Fibroblast of lung (primary cell): ENCODE measurements around the gene COL19A1. TPM values are rescaled to one million over a fixed set of nuclear protein-coding genes. Genes with fewer than 3 reads are reported as not detected.

Experiments
- DNase-seq, 2 donors: peaks; one replicate each; pipeline versions ENCODE4 v3.0.0 to v3.0.0-alpha.2; 2010; ENCODE audit warnings: low read depth in 2 of 2
- H2AFZ ChIP-seq: 2 replicates; pipeline ENCODE4 v1.5.1; 2012; ENCODE audit warnings: low read length, control low read depth, inconsistent platforms
- H3K27ac ChIP-seq: 2 replicates; pipeline ENCODE4 v1.5.1; 2011; ENCODE audit warnings: low read length, control low read depth; ENCODE audit not compliant: insufficient read depth
- H3K27me3 ChIP-seq: 2 replicates; pipeline ENCODE4 v1.5.1; 2011; ENCODE audit warnings: mild to moderate bottlenecking, low read length; ENCODE audit not compliant: control insufficient read depth, insufficient read depth
- H3K36me3 ChIP-seq: 2 replicates; pipeline ENCODE4 v1.5.1; 2011; ENCODE audit warnings: low read length; ENCODE audit not compliant: control insufficient read depth, insufficient read depth
- H3K4me1 ChIP-seq: 2 replicates; pipeline ENCODE4 v1.5.1; 2011; ENCODE audit warnings: low read length; ENCODE audit not compliant: control insufficient read depth, insufficient read depth; ENCODE audit errors: extremely low read depth
- H3K4me2 ChIP-seq: 2 replicates; pipeline ENCODE4 v1.5.1; 2011; ENCODE audit warnings: low read length, control low read depth; ENCODE audit not compliant: insufficient read depth; ENCODE audit errors: extremely low read depth
- H3K4me3 ChIP-seq, 4 experiments: fragments of 200-600 bp in 1 of 4; sonication (generic) in 1 of 4; replicated peaks in 1 of 4; 2 replicates each; pipeline ENCODE4 v1.5.1; 2011 to 2016; ENCODE audit warnings: low read length in 4 of 4, low read depth in 3 of 4, mild to moderate bottlenecking in 3 of 4, control low read depth in 2 of 4, inconsistent platforms in 1 of 4, mixed read lengths in 1 of 4; ENCODE audit not compliant: insufficient read depth in 1 of 4; ENCODE audit errors: control extremely low read depth in 1 of 4
- H3K79me2 ChIP-seq: 2 replicates; pipeline ENCODE4 v1.5.1; 2012; ENCODE audit warnings: mild to moderate bottlenecking, low read length, inconsistent platforms; ENCODE audit not compliant: control insufficient read depth, insufficient read depth
- H3K9ac ChIP-seq: 2 replicates; pipeline ENCODE4 v1.5.1; 2011; ENCODE audit warnings: mild to moderate bottlenecking, low read length, control low read depth; ENCODE audit not compliant: insufficient read depth
- H3K9me3 ChIP-seq: 2 replicates; pipeline ENCODE4 v1.5.1; 2012; ENCODE audit warnings: low read depth, low read length; ENCODE audit not compliant: control insufficient read depth, insufficient read depth
- H4K20me1 ChIP-seq: 2 replicates; pipeline ENCODE4 v1.5.1; 2011; ENCODE audit warnings: low read length; ENCODE audit not compliant: control insufficient read depth, insufficient read depth; ENCODE audit errors: extremely low read depth
- EZH2 ChIP-seq: IDR thresholded peaks from 2 replicates; pipeline ENCODE4 v1.5.1; 2012; ENCODE audit warnings: low read length, control low read depth, mild to moderate bottlenecking; ENCODE audit errors: missing control alignments
- polyA plus RNA-seq, 2 donors: library from polyadenylated mRNA; depleted of rRNA in 1 of 2; stranded (reverse) in 1 of 2; unstranded in 1 of 2; fragments of >200 nt; gene quantifications; 2 replicates each; pipeline ENCODE4 v1.2.1, GENCODE V29; 2011 to 2012; ENCODE audit warnings: missing spikeins in 1 of 2
- total RNA-seq: library from RNA; depleted of rRNA; stranded (reverse); fragments of >200 nt; gene quantifications from 2 replicates; pipeline ENCODE4 v1.2.1, GENCODE V29; 2014
- TF ChIP-seq, protein P1 (sequence below), 2 donors: IDR thresholded peaks in 1 of 2; conservative IDR thresholded peaks in 1 of 2; 1 replicate in 1 of 2; 2 replicates in 1 of 2; pipeline ENCODE4 v1.5.1; 2011 to 2012; ENCODE audit warnings: low read length in 2 of 2, control low read depth in 1 of 2, inconsistent platforms in 1 of 2, low read depth in 1 of 2, mild to moderate bottlenecking in 1 of 2

Gene COL19A1
- total and polyA plus RNA-seq, 2 donors (not counting 1 experiment from before 2014, with no cell fraction given) = 0.01 TPM; not detected in 1

DNA sequence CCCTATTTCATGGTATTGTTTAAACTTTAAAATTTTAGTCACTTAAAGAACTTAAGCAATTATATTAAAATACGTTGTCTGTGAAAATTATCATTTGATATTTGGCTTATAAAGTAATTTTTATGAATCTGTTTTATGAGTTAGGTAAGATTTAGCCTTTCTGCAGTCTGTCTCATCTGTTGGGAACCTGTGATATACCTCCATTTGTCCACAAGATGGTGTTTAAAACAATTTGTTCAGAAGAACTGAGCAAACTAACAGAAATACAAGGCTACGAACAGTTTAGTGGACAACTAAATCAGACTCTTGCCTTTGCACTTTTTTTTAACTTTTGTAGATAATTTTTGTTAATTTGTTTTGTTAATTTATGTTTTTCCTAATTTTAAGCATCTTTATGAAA lies 344.1 kb downstream of the COL19A1 start:
- TF ChIP-seq, protein P1, sequence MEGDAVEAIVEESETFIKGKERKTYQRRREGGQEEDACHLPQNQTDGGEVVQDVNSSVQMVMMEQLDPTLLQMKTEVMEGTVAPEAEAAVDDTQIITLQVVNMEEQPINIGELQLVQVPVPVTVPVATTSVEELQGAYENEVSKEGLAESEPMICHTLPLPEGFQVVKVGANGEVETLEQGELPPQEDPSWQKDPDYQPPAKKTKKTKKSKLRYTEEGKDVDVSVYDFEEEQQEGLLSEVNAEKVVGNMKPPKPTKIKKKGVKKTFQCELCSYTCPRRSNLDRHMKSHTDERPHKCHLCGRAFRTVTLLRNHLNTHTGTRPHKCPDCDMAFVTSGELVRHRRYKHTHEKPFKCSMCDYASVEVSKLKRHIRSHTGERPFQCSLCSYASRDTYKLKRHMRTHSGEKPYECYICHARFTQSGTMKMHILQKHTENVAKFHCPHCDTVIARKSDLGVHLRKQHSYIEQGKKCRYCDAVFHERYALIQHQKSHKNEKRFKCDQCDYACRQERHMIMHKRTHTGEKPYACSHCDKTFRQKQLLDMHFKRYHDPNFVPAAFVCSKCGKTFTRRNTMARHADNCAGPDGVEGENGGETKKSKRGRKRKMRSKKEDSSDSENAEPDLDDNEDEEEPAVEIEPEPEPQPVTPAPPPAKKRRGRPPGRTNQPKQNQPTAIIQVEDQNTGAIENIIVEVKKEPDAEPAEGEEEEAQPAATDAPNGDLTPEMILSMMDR (conservative IDR thresholded peaks at IDR 0.05 in 1 of 2, IDR thresholded peaks at IDR 0.05 in 1 of 2; ENCODE audit: low read depth in 1 of 2, low read length in 2 of 2) = peak in 1 of 2 donors; percentile 36
- TF ChIP-seq EZH2 = no peak
- H3K27me3 ChIP-seq = no peaks in the 10 kb centered on the region
- H3K9me3 ChIP-seq = no peaks in the 10 kb centered on the region
- H3K4me2 ChIP-seq = no peak overlapping the region
- no peaks in the 10 kb centered on the region for H3K36me3 ChIP-seq
- H2AFZ ChIP-seq = no peak overlapping the region
- H4K20me1 ChIP-seq = no peaks in the 10 kb centered on the region
- H3K4me3 ChIP-seq = no peak overlapping the region
- H3K4me1 ChIP-seq = no peaks in the 10 kb centered on the region
- no peaks in the 10 kb centered on the region for H3K79me2 ChIP-seq
- no peak overlapping the region for H3K9ac ChIP-seq
- H3K27ac ChIP-seq = no peak overlapping the region
- peak in 1 of 2 donors; percentile 4 for DNase-seq

DNA sequence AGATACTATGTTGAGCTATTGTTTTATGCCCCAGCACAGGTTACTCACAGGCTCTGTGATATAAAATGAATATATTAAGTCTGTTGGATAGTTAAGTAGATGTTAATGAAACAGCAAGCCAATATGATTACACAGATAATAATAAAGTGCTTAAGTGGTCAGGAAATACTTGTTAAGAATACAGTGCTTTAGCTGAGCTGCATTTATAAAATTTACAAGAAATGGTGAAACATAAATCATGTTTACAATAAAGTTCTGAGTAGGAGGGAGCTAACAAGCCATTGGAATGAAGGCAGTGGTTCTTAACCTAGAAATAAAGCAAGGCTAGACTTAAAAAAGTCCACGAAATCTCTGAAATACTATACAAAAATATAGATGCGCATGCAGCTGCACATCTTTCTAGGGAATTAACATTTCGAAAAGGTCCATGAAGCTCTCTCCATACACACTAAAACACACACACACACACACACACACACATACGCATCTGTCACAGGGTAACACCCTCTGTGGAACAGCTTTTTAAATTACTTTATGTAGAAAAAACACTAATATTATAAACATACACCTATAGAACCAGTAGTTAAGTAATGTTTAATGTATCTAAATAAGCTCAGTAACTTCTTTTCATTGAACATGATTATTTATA lies 349.2 kb downstream of the COL19A1 start:
- Histone ChIP-seq H3K9me3 (no peaks in the 10 kb centered on the region), H3K27me3 (no peaks in the 10 kb centered on the region), H3K27ac (no peak overlapping the region), H3K4me1 (no peaks in the 10 kb centered on the region), H3K4me3 (no peak overlapping the region), H3K36me3 (no peaks in the 10 kb centered on the region), H3K9ac (no peak overlapping the region), H4K20me1 (no peaks in the 10 kb centered on the region), H2AFZ (no peak overlapping the region), H3K4me2 (no peak overlapping the region), H3K79me2 (no peaks in the 10 kb centered on the region)
- no peak for DNase-seq
- TF ChIP-seq EZH2 = no peak
- TF ChIP-seq, protein P1 (conservative IDR thresholded peaks at IDR 0.05 in 1 of 2, IDR thresholded peaks at IDR 0.05 in 1 of 2; ENCODE audit: low read depth in 1 of 2, low read length in 2 of 2) = no peak

DNA sequence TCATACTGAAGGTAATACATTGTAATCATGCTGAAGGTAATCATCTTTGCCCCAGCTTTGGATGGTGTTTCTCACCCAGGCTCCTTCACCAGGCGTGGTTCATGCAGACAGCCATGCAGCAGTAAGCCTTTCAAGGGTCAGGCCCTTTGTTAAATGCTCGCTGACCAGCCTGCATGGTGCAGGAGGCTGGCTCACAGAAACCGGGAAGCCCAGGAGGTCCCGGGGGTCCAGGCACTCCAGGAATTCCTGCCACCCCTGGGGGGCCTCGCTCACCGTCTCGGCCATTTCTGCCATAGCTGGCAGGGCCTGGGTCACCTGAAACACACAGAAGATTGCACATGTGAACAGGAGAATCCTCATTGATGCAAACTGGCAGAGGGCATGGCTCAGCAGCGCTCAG lies 350.4 kb downstream of the COL19A1 start:
- H3K36me3 ChIP-seq = no peaks in the 10 kb centered on the region
- TF ChIP-seq, protein P1 (conservative IDR thresholded peaks at IDR 0.05 in 1 of 2, IDR thresholded peaks at IDR 0.05 in 1 of 2; ENCODE audit: low read depth in 1 of 2, low read length in 2 of 2) = no peak
- TF ChIP-seq EZH2 = no peak
- no peaks in the 10 kb centered on the region for H3K9me3 ChIP-seq
- no peak for DNase-seq
- no peaks in the 10 kb centered on the region for H3K4me1 ChIP-seq
- H3K79me2 ChIP-seq = no peaks in the 10 kb centered on the region
- H3K4me3 ChIP-seq = no peak overlapping the region
- no peaks in the 10 kb centered on the region for H3K27me3 ChIP-seq
- no peak overlapping the region for H3K9ac ChIP-seq
- no peak overlapping the region for H3K4me2 ChIP-seq
- no peak overlapping the region for H2AFZ ChIP-seq
- H4K20me1 ChIP-seq = no peaks in the 10 kb centered on the region
- no peak overlapping the region for H3K27ac ChIP-seq
